ENCODE results near the gene FMNL2. TPM values are rescaled to one million over a fixed set of nuclear protein-coding genes. Genes with fewer than 3 reads are reported as not detected.
A peak's percentile ranks its signal among the peaks of the same experiment; 100 is the strongest.

Gene FMNL2
- total and polyA plus RNA-seq, 5 donors: 7.2 to 10.8 (median 9.4) TPM

- ATAC-seq: no peak
- Histone ChIP-seq H3K27me3 (ENCODE audit: control insufficient read depth, insufficient read depth) (no peaks in the 10 kb centered on the region), H3K9me3 (ENCODE audit: control insufficient read depth, low read length) (no peaks in the 10 kb centered on the region), H3K4me1 (ENCODE audit: control insufficient read depth, insufficient read depth, low read length) (peaks cover 9% of the 10 kb centered on the region), H3K27ac (ENCODE audit: low read length) (no peak overlapping the region), H3K4me3 (ENCODE audit: low read length) (no peak overlapping the region)
- intact Hi-C loops (cut with DNase I): no loop called here
- WGBS: 89% methylated on average over 4 of the region's 4 CpGs
- no peak for DNase-seq
Measured at GRCh38 chr2:152440049-152440448, 105.1 kb downstream of the FMNL2 start.

GRCh38 chr2:152440460-152440859 is 105.5 kb downstream of the FMNL2 start:
- Histone ChIP-seq H3K27me3 (ENCODE audit: control insufficient read depth, insufficient read depth) (no peaks in the 10 kb centered on the region), H3K4me1 (ENCODE audit: control insufficient read depth, insufficient read depth, low read length) (peaks cover 9% of the 10 kb centered on the region), H3K4me3 (ENCODE audit: low read length) (no peak overlapping the region), H3K27ac (ENCODE audit: low read length) (no peak overlapping the region), H3K9me3 (ENCODE audit: control insufficient read depth, low read length) (no peaks in the 10 kb centered on the region)
- WGBS: 91% methylated on average over 3 of the region's 3 CpGs
- ATAC-seq (no peak), DNase-seq (no peak)
- intact Hi-C loops (cut with DNase I): no loop called here

GRCh38 chr2:152441961-152442360 is 107.0 kb downstream of the FMNL2 start:
- intact Hi-C loops (cut with DNase I): no loop called here
- H3K27me3 ChIP-seq (ENCODE audit: control insufficient read depth, insufficient read depth): no peaks in the 10 kb centered on the region
- DNase-seq: no peak
- no peak overlapping the region for H3K4me3 ChIP-seq (ENCODE audit: low read length)
- no peak for ATAC-seq
- H3K4me1 ChIP-seq (ENCODE audit: control insufficient read depth, insufficient read depth, low read length): peaks cover 10% of the 10 kb centered on the region
- no peak overlapping the region for H3K27ac ChIP-seq (ENCODE audit: low read length)
- 95% methylated on average over 7 of the region's 7 CpGs for WGBS
- no peaks in the 10 kb centered on the region for H3K9me3 ChIP-seq (ENCODE audit: control insufficient read depth, low read length)

GRCh38 chr2:152443771-152444170 is 108.8 kb downstream of the FMNL2 start:
- intact Hi-C loops (cut with DNase I): no loop called here
- Histone ChIP-seq H3K4me1 (ENCODE audit: control insufficient read depth, insufficient read depth, low read length) (peaks cover 12% of the 10 kb centered on the region), H3K9me3 (ENCODE audit: control insufficient read depth, low read length) (no peaks in the 10 kb centered on the region), H3K27me3 (ENCODE audit: control insufficient read depth, insufficient read depth) (no peaks in the 10 kb centered on the region), H3K27ac (ENCODE audit: low read length) (no peak overlapping the region), H3K4me3 (ENCODE audit: low read length) (no peak overlapping the region)
- 58% methylated on average over 6 of the region's 6 CpGs for WGBS
- DNase-seq (peak; percentile 39 to 72 (median 61)), ATAC-seq (peak; percentile 67 to 81)

GRCh38 chr2:152444448-152444847 is 109.5 kb downstream of the FMNL2 start:
- H3K27ac ChIP-seq (ENCODE audit: low read length): no peak overlapping the region
- no peaks in the 10 kb centered on the region for H3K27me3 ChIP-seq (ENCODE audit: control insufficient read depth, insufficient read depth)
- intact Hi-C loops (cut with DNase I): no loop called here
- DNase-seq (no peak), ATAC-seq (no peak)
- no peaks in the 10 kb centered on the region for H3K9me3 ChIP-seq (ENCODE audit: control insufficient read depth, low read length)
- H3K4me3 ChIP-seq (ENCODE audit: low read length): no peak overlapping the region
- peaks cover 14% of the 10 kb centered on the region for H3K4me1 ChIP-seq (ENCODE audit: control insufficient read depth, insufficient read depth, low read length)
- WGBS: 47% methylated on average over 3 of the region's 3 CpGs

- H3K27ac ChIP-seq (ENCODE audit: low read length): peak overlapping the region; percentile 32
- intact Hi-C loops (cut with DNase I): no loop called here
- no peaks in the 10 kb centered on the region for H3K9me3 ChIP-seq (ENCODE audit: control insufficient read depth, low read length)
- H3K4me1 ChIP-seq (ENCODE audit: control insufficient read depth, insufficient read depth, low read length): peaks cover 14% of the 10 kb centered on the region
- H3K4me3 ChIP-seq (ENCODE audit: low read length): no peak overlapping the region
- no peaks in the 10 kb centered on the region for H3K27me3 ChIP-seq (ENCODE audit: control insufficient read depth, insufficient read depth)
- DNase-seq (no peak), ATAC-seq (no peak)
- 32% methylated on average over 2 of the region's 2 CpGs for WGBS
Measured at GRCh38 chr2:152445375-152445774, 110.4 kb downstream of the FMNL2 start.

GRCh38 chr2:152445791-152446201 is 110.8 kb downstream of the FMNL2 start:
- DNase-seq (peak in 1 of 3 donors; percentile 32), ATAC-seq (peak; percentile 70 to 87)
- no peaks in the 10 kb centered on the region for H3K9me3 ChIP-seq (ENCODE audit: control insufficient read depth, low read length)
- intact Hi-C loops (cut with DNase I): no loop called here
- H3K4me1 ChIP-seq (ENCODE audit: control insufficient read depth, insufficient read depth, low read length): peaks cover 14% of the 10 kb centered on the region
- H3K4me3 ChIP-seq (ENCODE audit: low read length): no peak overlapping the region
- H3K27ac ChIP-seq (ENCODE audit: low read length): peak overlapping the region; percentile 32
- no peaks in the 10 kb centered on the region for H3K27me3 ChIP-seq (ENCODE audit: control insufficient read depth, insufficient read depth)
- WGBS: 50% methylated on average over 3 of the region's 3 CpGs

GRCh38 chr2:152446213-152446612 is 111.2 kb downstream of the FMNL2 start:
- DNase-seq (no peak), ATAC-seq (no peak)
- WGBS: 70% methylated on average over 1 of the region's 1 CpG
- H3K27me3 ChIP-seq (ENCODE audit: control insufficient read depth, insufficient read depth): no peaks in the 10 kb centered on the region
- peaks cover 14% of the 10 kb centered on the region for H3K4me1 ChIP-seq (ENCODE audit: control insufficient read depth, insufficient read depth, low read length)
- no peaks in the 10 kb centered on the region for H3K9me3 ChIP-seq (ENCODE audit: control insufficient read depth, low read length)
- intact Hi-C loops (cut with DNase I): no loop called here
- no peak overlapping the region for H3K27ac ChIP-seq (ENCODE audit: low read length)
- no peak overlapping the region for H3K4me3 ChIP-seq (ENCODE audit: low read length)

GRCh38 chr2:152447897-152448296 is 112.9 kb downstream of the FMNL2 start:
- H3K4me1 ChIP-seq (ENCODE audit: control insufficient read depth, insufficient read depth, low read length): peaks cover 14% of the 10 kb centered on the region
- WGBS: 95% methylated on average over 1 of the region's 1 CpG
- DNase-seq: no peak
- H3K27ac ChIP-seq (ENCODE audit: low read length): no peak overlapping the region
- intact Hi-C loops (cut with DNase I): no loop called here
- H3K9me3 ChIP-seq (ENCODE audit: control insufficient read depth, low read length): no peaks in the 10 kb centered on the region
- H3K27me3 ChIP-seq (ENCODE audit: control insufficient read depth, insufficient read depth): no peaks in the 10 kb centered on the region
- no peak overlapping the region for H3K4me3 ChIP-seq (ENCODE audit: low read length)
- ATAC-seq: no peak

- Histone ChIP-seq H3K27me3 (ENCODE audit: control insufficient read depth, insufficient read depth) (no peaks in the 10 kb centered on the region), H3K9me3 (ENCODE audit: control insufficient read depth, low read length) (no peaks in the 10 kb centered on the region), H3K27ac (ENCODE audit: low read length) (no peak overlapping the region), H3K4me1 (ENCODE audit: control insufficient read depth, insufficient read depth, low read length) (peaks cover 14% of the 10 kb centered on the region), H3K4me3 (ENCODE audit: low read length) (no peak overlapping the region)
- DNase-seq (no peak), ATAC-seq (no peak)
- intact Hi-C loops (cut with DNase I): no loop called here
- 53% methylated on average over 5 of the region's 5 CpGs for WGBS
Measured at GRCh38 chr2:152448606-152449005, 113.6 kb downstream of the FMNL2 start.

- ATAC-seq: no peak
- Histone ChIP-seq H3K9me3 (ENCODE audit: control insufficient read depth, low read length) (no peaks in the 10 kb centered on the region), H3K4me1 (ENCODE audit: control insufficient read depth, insufficient read depth, low read length) (peaks cover 6% of the 10 kb centered on the region), H3K27me3 (ENCODE audit: control insufficient read depth, insufficient read depth) (no peaks in the 10 kb centered on the region), H3K4me3 (ENCODE audit: low read length) (no peak overlapping the region), H3K27ac (ENCODE audit: low read length) (no peak overlapping the region)
- WGBS: 92% methylated on average over 3 of the region's 3 CpGs
- intact Hi-C loops (cut with DNase I): no loop called here
- no peak for DNase-seq
Measured at GRCh38 chr2:152449578-152449977, 114.6 kb downstream of the FMNL2 start.

GRCh38 chr2:152450176-152450575 is 115.2 kb downstream of the FMNL2 start:
- no peak for ATAC-seq
- WGBS: 92% methylated on average over 4 of the region's 4 CpGs
- intact Hi-C loops (cut with DNase I): no loop called here
- Histone ChIP-seq H3K4me3 (ENCODE audit: low read length) (no peak overlapping the region), H3K9me3 (ENCODE audit: control insufficient read depth, low read length) (no peaks in the 10 kb centered on the region), H3K27ac (ENCODE audit: low read length) (no peak overlapping the region), H3K4me1 (ENCODE audit: control insufficient read depth, insufficient read depth, low read length) (peaks cover 4% of the 10 kb centered on the region), H3K27me3 (ENCODE audit: control insufficient read depth, insufficient read depth) (no peaks in the 10 kb centered on the region)
- no peak for DNase-seq

Data from right cardiac atrium (tissue), 5 donors.